Measurements from ENCODE around the gene PARVA.

The PARVA gene

DNA sequence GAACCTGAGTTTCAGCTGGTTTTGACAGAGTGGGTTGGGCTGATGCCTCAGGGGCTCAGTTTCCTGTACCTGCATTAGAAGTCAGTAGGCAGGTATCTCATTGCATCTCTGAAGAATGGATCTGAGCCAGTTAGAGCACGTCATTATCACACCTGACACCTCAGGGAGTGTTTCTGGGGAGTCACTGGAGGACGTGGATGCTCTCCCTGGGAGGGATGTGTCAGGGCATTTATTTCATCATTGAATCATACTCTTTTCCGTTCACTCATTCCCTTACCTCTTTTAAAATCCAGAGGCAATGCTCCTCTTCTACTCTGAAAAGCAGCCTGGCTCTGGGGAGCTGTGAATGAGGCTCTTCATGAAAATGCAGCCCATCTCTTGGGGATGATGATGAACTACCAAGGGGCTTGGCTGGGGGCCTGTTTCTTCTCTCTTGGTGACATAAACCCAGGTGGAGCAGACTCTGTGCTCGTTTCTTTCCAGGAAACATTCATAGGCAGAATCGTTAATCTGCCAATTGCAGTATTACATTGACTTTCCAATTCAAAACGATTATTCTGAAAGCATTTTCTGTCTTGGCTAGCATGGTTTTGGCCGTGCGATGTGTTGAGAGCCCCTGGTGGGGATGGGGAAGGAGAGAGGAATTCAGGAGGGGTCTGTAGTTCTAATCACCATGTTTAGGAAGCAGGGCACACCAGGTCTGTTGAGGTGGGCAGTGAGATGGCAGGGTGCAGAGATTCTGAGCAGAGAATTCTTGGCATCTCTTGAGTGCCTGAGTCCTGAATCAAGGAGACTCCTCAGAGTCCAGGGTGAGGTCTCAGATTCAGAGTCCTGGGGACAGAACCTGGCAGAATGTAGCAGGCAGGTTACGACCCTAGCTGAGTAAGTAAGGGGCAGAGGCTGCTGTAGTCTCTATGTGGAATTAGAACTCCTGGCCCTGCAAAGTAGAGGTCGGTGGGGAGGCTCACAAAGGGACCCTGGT is 12.6 kb downstream of the PARVA start:
- TF ChIP-seq GATA2 (IDR thresholded peaks at IDR 0.05; ENCODE audit: low read depth, low read length) = no peak
- no peak for TF ChIP-seq GATA3 (IDR thresholded peaks at IDR 0.05; ENCODE audit: low read depth, low read length)

GRCh38 chr11:12390687-12391110 is 13.3 kb downstream of the PARVA start:
- TF ChIP-seq GATA3 (IDR thresholded peaks at IDR 0.05; ENCODE audit: low read depth, low read length) (no peak), GATA2 (IDR thresholded peaks at IDR 0.05; ENCODE audit: low read depth, low read length) (no peak)

DNA sequence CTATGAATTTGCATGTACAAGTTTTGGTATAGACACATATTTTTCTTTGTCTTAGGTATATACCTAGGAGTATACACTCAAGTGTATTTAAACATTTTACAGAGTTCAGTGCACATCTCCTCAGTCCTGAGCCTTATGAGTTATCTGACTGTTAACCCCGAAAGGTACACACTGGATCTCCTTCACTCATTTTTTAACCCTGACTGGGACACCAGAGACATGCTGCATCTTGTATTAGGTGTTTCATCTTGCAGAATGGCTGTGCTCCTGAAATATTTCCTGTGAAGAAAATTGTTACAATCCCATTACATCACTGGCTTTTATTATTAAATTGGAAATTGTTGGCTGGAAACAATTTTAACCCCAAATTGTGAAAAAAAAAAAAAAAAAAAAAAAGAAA is 15.3 kb downstream of the PARVA start:
- TF ChIP-seq GATA3 (IDR thresholded peaks at IDR 0.05; ENCODE audit: low read depth, low read length) (no peak), GATA2 (IDR thresholded peaks at IDR 0.05; ENCODE audit: low read depth, low read length) (no peak)

DNA sequence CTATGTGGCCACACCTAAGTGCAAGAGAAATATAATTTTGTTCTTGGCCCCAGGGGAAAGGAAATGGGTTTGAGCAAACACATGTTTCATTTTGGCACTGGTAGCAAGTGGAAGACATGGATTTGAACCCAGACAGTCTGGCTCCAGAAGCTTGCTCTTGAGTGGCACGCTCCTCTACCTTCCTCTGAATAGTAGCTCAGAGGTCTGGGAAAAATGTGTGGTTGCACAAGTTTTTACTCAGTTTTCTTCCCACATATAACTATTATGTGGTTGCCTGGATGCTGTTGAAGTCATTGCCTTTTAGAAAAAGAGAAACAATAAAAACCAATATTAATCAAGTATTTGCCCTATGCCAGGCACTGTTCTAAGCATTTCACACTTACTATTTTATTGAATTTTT is 16.3 kb downstream of the PARVA start:
- TF ChIP-seq GATA2 (IDR thresholded peaks at IDR 0.05; ENCODE audit: low read depth, low read length) (no peak), GATA3 (IDR thresholded peaks at IDR 0.05; ENCODE audit: low read depth, low read length) (no peak)

GRCh38 chr11:12394601-12395000 is 17.2 kb downstream of the PARVA start:
- TF ChIP-seq GATA3 (IDR thresholded peaks at IDR 0.05; ENCODE audit: low read depth, low read length) (no peak), GATA2 (IDR thresholded peaks at IDR 0.05; ENCODE audit: low read depth, low read length) (no peak)

DNA sequence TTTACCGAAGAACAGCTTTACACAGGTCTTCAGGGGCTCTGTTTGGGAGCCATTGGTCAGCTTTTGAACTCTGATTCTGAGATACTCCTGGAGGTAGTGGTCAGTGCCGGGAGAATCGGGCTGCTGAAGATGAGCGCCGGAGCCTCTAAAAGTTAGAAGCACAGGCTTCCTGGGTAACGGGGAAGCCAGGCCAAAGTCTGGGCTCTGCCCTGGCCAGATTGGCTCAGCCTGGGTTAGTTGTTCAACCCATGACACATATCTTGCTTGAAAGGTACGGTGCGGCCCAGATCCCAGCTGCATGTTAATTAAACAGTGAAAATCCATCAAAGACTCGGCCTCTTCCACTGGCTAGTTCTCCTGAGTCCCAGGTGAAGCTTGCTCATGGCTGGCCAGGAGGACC is 18.0 kb downstream of the PARVA start:
- TF ChIP-seq GATA3 (IDR thresholded peaks at IDR 0.05; ENCODE audit: low read depth, low read length) (no peak), GATA2 (IDR thresholded peaks at IDR 0.05; ENCODE audit: low read depth, low read length) (no peak)

DNA sequence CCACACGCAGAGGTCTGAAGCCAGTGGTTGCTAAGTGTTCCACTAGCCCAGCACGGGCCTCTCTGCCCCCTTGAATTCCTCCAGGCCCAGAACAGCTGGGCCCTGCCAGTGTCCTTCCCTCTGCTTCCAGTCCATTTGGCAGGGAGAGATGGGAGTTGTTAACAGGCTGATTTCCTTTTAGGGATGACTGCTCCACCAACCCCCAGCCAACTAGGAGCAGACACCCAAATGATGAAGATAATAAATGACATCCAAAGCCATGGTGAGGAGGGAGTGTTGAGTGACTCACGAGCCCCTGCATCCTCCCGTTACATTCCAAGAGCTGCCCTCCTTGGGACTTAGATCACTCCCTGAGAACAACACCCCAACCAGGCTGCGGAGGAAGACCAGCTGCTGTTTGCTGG is 20.6 kb downstream of the PARVA start:
- TF ChIP-seq GATA3 (IDR thresholded peaks at IDR 0.05; ENCODE audit: low read depth, low read length) = no peak
- TF ChIP-seq GATA2 (IDR thresholded peaks at IDR 0.05; ENCODE audit: low read depth, low read length) = no peak

GRCh38 chr11:12399355-12399754 is 22.0 kb downstream of the PARVA start:
- TF ChIP-seq GATA3 (IDR thresholded peaks at IDR 0.05; ENCODE audit: low read depth, low read length) = no peak
- no peak for TF ChIP-seq GATA2 (IDR thresholded peaks at IDR 0.05; ENCODE audit: low read depth, low read length)

DNA sequence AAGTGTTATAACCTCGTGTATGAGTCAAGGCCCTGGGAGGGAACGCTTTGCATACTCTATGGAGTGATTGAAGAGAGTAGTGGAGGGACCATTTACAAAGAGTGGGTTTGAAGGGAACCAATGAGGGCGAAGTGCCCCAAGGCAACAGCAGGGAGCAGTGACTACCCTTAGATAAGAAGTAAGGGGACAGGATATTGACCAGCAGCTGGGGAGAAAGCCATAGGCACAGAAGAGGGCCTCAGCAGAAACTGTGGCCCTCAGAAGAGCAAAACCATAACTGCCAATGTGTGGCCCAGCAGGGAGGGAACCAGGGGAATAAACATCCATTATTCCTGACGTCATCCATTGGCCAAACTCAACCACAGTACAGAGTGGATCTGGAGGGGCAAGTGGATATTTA is 24.7 kb downstream of the PARVA start:
- TF ChIP-seq GATA2 (IDR thresholded peaks at IDR 0.05; ENCODE audit: low read depth, low read length) = no peak
- TF ChIP-seq GATA3 (IDR thresholded peaks at IDR 0.05; ENCODE audit: low read depth, low read length) = no peak

GRCh38 chr11:12402691-12403120 is 25.3 kb downstream of the PARVA start:
- TF ChIP-seq GATA3 (IDR thresholded peaks at IDR 0.05; ENCODE audit: low read depth, low read length) (no peak), GATA2 (IDR thresholded peaks at IDR 0.05; ENCODE audit: low read depth, low read length) (no peak)

GRCh38 chr11:12403122-12403996 is 26.0 kb downstream of the PARVA start:
- TF ChIP-seq GATA2 (IDR thresholded peaks at IDR 0.05; ENCODE audit: low read depth, low read length) = no peak
- TF ChIP-seq GATA3 (IDR thresholded peaks at IDR 0.05; ENCODE audit: low read depth, low read length) = no peak

- no peak for TF ChIP-seq GATA2 (IDR thresholded peaks at IDR 0.05; ENCODE audit: low read depth, low read length)
- no peak for TF ChIP-seq GATA3 (IDR thresholded peaks at IDR 0.05; ENCODE audit: low read depth, low read length)
Measured at GRCh38 chr11:12403997-12404350, 26.6 kb downstream of the PARVA start.

DNA sequence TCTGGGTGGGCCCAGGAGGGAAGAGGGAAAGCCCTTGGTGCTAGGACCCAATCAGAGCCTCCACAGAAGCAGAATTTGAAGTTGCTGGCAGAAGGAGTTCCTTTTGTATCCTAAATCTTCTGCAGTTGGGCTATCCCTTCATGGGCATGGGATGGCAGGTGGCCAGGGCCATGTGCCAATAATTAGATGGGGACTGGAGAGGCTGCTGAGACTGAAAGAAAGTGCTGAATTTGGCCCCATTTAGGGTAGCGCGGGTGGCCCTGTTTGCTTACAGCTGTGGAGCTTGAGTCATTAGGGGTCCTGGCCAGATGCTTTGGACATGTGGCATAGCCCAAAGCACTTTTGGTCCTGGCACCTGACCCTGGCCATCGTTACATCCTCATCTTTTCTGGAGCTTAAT is 27.1 kb downstream of the PARVA start:
- TF ChIP-seq GATA3 (IDR thresholded peaks at IDR 0.05; ENCODE audit: low read depth, low read length) (no peak), GATA2 (IDR thresholded peaks at IDR 0.05; ENCODE audit: low read depth, low read length) (no peak)

DNA sequence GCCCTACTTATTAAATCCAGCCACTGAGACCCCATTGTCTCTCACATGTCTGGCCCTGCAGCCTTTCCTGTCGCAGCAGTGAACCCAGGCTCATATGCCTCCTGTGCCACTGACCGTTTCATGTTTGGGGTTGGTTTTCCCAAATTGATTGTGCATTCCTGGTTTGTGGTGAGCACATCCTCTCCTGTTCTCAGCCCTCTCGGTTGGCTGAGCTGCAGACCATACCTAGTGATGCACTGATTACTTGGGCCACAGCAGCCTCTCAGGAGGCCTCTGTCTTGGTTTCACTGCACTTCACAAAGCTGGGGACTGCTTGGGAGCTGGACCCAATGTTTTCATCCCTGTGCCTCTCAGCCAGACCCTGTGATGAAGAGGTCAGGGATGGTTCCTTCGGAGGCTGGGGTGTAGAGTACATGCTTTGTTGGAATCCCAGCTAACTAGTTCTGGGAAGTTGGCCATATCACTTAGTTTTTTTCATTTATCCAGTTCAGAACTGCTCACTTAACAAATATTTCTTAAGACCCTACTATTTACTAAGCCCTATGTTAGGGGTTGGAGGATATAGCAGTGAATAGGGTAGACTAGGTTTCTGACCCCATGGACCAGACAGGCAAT is 30.9 kb downstream of the PARVA start:
- TF ChIP-seq GATA3 (IDR thresholded peaks at IDR 0.05; ENCODE audit: low read depth, low read length) (no peak), GATA2 (IDR thresholded peaks at IDR 0.05; ENCODE audit: low read depth, low read length) (no peak)
